Endothelial cell of umbilical vein (primary cell): ENCODE measurements around the gene OR6K2. TPM values are rescaled to one million over a fixed set of nuclear protein-coding genes. Genes with fewer than 3 reads are reported as not detected.

Experiments used
- BruUV-seq: library from RNA; stranded (reverse); fragments of 400-500 nt; replicated peaks from 2 replicates; lab custom pipeline; 2021; lab: Mats Ljungman, UMichigan
- CTCF ChIA-PET: fragments of 300-600, 350-600 bp; sonication (Branson Sonifier 250); formaldehyde crosslinking; loops from one replicate; lab custom pipeline; 2021; ENCODE audit warnings: antibody characterized with exemption, inconsistent platforms; lab: Charles Lee
- POLR2A ChIA-PET: fragments of 300-600, 350-600 bp; sonication (Branson Sonifier 250); formaldehyde crosslinking; loops from one replicate; lab custom pipeline; 2021; ENCODE audit warnings: antibody characterized with exemption, inconsistent platforms; lab: Charles Lee
- DNase-seq: peaks from one replicate; pipeline ENCODE4 v3.0.0-alpha.2; 2011; ENCODE audit warnings: low read depth, low spot score
- FAIRE-seq: peaks from 2 replicates; lab custom pipeline; 2011; peaks lifted over from hg19 to GRCh38; lab: Jason Lieb, UNC
- H2AFZ ChIP-seq: 2 replicates; pipeline ENCODE4 v1.6.0; 2012; ENCODE audit warnings: low read depth, low read length, control low read depth, inconsistent platforms
- H3K27ac ChIP-seq: 2 replicates; pipeline ENCODE4 v1.5.1; 2011; ENCODE audit warnings: low read depth, mild to moderate bottlenecking, control low read depth, low read length, moderate library complexity; ENCODE audit not compliant: insufficient read depth
- H3K27me3 ChIP-seq, 2 experiments: 2 replicates each; pipeline versions ENCODE4 v1.6.0 to v1.6.1; 2011; ENCODE audit warnings: low read length in 2 of 2, mixed read lengths in 1 of 2; ENCODE audit not compliant: control insufficient read depth in 2 of 2, insufficient read depth in 2 of 2
- H3K36me3 ChIP-seq, 2 experiments: 2 replicates in 1 of 2; 3 replicates in 1 of 2; pipeline ENCODE4 v1.5.1; 2011; ENCODE audit warnings: low read length in 2 of 2, mild to moderate bottlenecking in 1 of 2, moderate library complexity in 1 of 2; ENCODE audit not compliant: control insufficient read depth in 2 of 2, insufficient read depth in 2 of 2; ENCODE audit errors: extremely low read depth in 1 of 2
- H3K4me1 ChIP-seq: 3 replicates; pipeline ENCODE4 v1.5.1; 2011; ENCODE audit warnings: mild to moderate bottlenecking, low read length; ENCODE audit not compliant: control insufficient read depth, insufficient read depth; ENCODE audit errors: extremely low read depth
- H3K4me2 ChIP-seq: 2 replicates; pipeline ENCODE4 v1.6.1; 2011; ENCODE audit warnings: low read length, control low read depth, mixed read lengths; ENCODE audit not compliant: insufficient read depth
- H3K4me3 ChIP-seq, 3 experiments: fragments of 200-600 bp in 1 of 3; sonication (generic), shearing (Covaris generic) in 1 of 3; replicated peaks in 1 of 3; 2 replicates each; pipeline ENCODE4 v1.5.1; 2011 to 2016; ENCODE audit warnings: control low read depth in 3 of 3, low read length in 3 of 3, mild to moderate bottlenecking in 2 of 3, inconsistent platforms in 1 of 3, low read depth in 1 of 3, moderate library complexity in 1 of 3; ENCODE audit not compliant: insufficient read depth in 1 of 3
- H3K79me2 ChIP-seq: 2 replicates; pipeline ENCODE4 v1.6.0; 2012; ENCODE audit warnings: low read length, inconsistent platforms; ENCODE audit not compliant: control insufficient read depth, insufficient read depth
- H3K9ac ChIP-seq: replicated peaks from 2 replicates; pipeline ENCODE3; 2011; ENCODE audit warnings: low read length, control low read depth; ENCODE audit not compliant: insufficient read depth; ENCODE audit errors: extremely low read depth
- H3K9me1 ChIP-seq: replicated peaks from 3 replicates; pipeline ENCODE4 v1.6.0; 2011; ENCODE audit warnings: mild to moderate bottlenecking, low read length; ENCODE audit not compliant: control insufficient read depth, insufficient read depth; ENCODE audit errors: extremely low read depth
- H3K9me3 ChIP-seq: replicated peaks from 2 replicates; pipeline ENCODE4 v1.5.1; 2012; ENCODE audit warnings: low read length, inconsistent platforms; ENCODE audit not compliant: control insufficient read depth, insufficient read depth
- H4K20me1 ChIP-seq: replicated peaks from 2 replicates; pipeline ENCODE3; 2011; ENCODE audit warnings: mild to moderate bottlenecking, low read length; ENCODE audit not compliant: control insufficient read depth, insufficient read depth; ENCODE audit errors: extremely low read depth
- CTCF ChIP-seq, 2 donors: IDR thresholded peaks; 1 replicate in 1 of 2; 2 replicates in 1 of 2; pipeline ENCODE4 v1.5.1; 2011; ENCODE audit warnings: low read length in 2 of 2, mild to moderate bottlenecking in 2 of 2, moderate library complexity in 2 of 2, control low read depth in 1 of 2, inconsistent platforms in 1 of 2, low read depth in 1 of 2; ENCODE audit not compliant: insufficient read depth in 1 of 2; ENCODE audit errors: extremely low read depth in 1 of 2
- EZH2 ChIP-seq: IDR thresholded peaks from 2 replicates; pipeline ENCODE4 v1.6.1; 2012; ENCODE audit warnings: borderline replicate concordance, low read depth, mild to moderate bottlenecking, moderate library complexity, low read length, inconsistent platforms; ENCODE audit not compliant: severe bottlenecking
- FOS ChIP-seq: IDR thresholded peaks from 2 replicates; pipeline ENCODE4 v1.6.1; 2011; ENCODE audit warnings: mild to moderate bottlenecking, low read length, moderate library complexity, borderline replicate concordance; ENCODE audit not compliant: insufficient read depth
- GATA2 ChIP-seq: IDR thresholded peaks from 2 replicates; pipeline ENCODE4 v1.7.0; 2011; ENCODE audit warnings: low read depth, mild to moderate bottlenecking, moderate library complexity, mixed read lengths, low read length; ENCODE audit not compliant: insufficient read length, insufficient read depth
- JUN ChIP-seq: IDR thresholded peaks from 2 replicates; pipeline ENCODE4 v1.6.1; 2011; ENCODE audit warnings: borderline replicate concordance, low read depth; ENCODE audit not compliant: insufficient read length, insufficient read depth
- MAX ChIP-seq: IDR thresholded peaks from 2 replicates; pipeline ENCODE4 v1.6.1; 2011; ENCODE audit not compliant: insufficient read depth, insufficient read length
- MYC ChIP-seq: IDR thresholded peaks from one replicate; pipeline ENCODE4 v1.6.1; 2011; ENCODE audit warnings: mild to moderate bottlenecking, low read depth, low read length
- POLR2A ChIP-seq: IDR thresholded peaks from 2 replicates; pipeline ENCODE4 v1.6.1; 2012; ENCODE audit warnings: low read depth, mild to moderate bottlenecking, control low read depth, low read length
- POLR2AphosphoS5 ChIP-seq: IDR thresholded peaks from 2 replicates; pipeline ENCODE4 v1.6.1; 2012; ENCODE audit warnings: low read depth, mild to moderate bottlenecking, control low read depth, low read length, moderate library complexity; ENCODE audit not compliant: insufficient read depth
- dilution Hi-C: fragments of 300-500 bp; cut with MboI; formaldehyde crosslinking; loops from one replicate; pipeline ENCODE4 v1.15.0; 2019; ENCODE audit warnings: low sequenced_read_pairs; ENCODE audit not compliant: extremely low pct_ligation_motif_present
- intact Hi-C: fragments of 100-400 bp; cut with micrococcal nuclease; formaldehyde crosslinking; loops from one replicate; pipeline ENCODE4 v1.10.0; 2022
- polyA plus RNA-seq, 4 experiments: library from polyadenylated mRNA; depleted of rRNA in 3 of 4; stranded (reverse) in 3 of 4; unstranded in 1 of 4; fragments of >200 nt; gene quantifications; 2 replicates each; pipeline versions ENCODE4 v1.2.1 to v1.2.3, GENCODE V29; 2011 to 2012; ENCODE audit warnings: missing spikeins in 1 of 4
- total RNA-seq: library from RNA; stranded (reverse); gene quantifications from 2 replicates; pipeline ENCODE4 v1.2.3, GENCODE V29; 2021

The OR6K2 gene
- total and polyA plus RNA-seq, 2 donors (not counting 3 experiments of a cell fraction or from before 2014, with no cell fraction given), result not detected

- intact Hi-C loops, result no loop called here
- H3K4me1 ChIP-seq, result no peaks in the 10 kb centered on the region
- no peak overlapping the region for H3K9ac ChIP-seq
- no peaks in the 10 kb centered on the region for H4K20me1 ChIP-seq
- H3K27ac ChIP-seq, result no peak overlapping the region
- H3K9me3 ChIP-seq, result no peaks in the 10 kb centered on the region
- H3K36me3 ChIP-seq, result no peaks in the 10 kb centered on the region
- ChIA-PET CTCF (no interaction called here), POLR2A (no interaction called here)
- H3K79me2 ChIP-seq, result no peaks in the 10 kb centered on the region
- DNase-seq (no peak), FAIRE-seq (no peak)
- H2AFZ ChIP-seq, result no peak overlapping the region
- TF ChIP-seq MAX (no peak), MYC (no peak), CTCF (IDR thresholded peaks at IDR 0.05; ENCODE audit: extremely low read depth in 1 of 2, insufficient read depth in 1 of 2, low read depth in 1 of 2, low read length in 2 of 2) (no peak), POLR2AphosphoS5 (no peak), FOS (no peak), JUN (no peak), GATA2 (no peak), EZH2 (no peak), POLR2A (no peak)
- dilution Hi-C loops, result no loop called here
- no peak overlapping the region for H3K4me3 ChIP-seq
- H3K27me3 ChIP-seq, result no peaks in the 10 kb centered on the region
- no TSS peak for BruUV-seq
- no peaks in the 10 kb centered on the region for H3K9me1 ChIP-seq
- H3K4me2 ChIP-seq, result no peak overlapping the region
Observed at GRCh38 chr1:158735848-158736247, 35.4 kb upstream of the OR6K2 start.
